ENCODE measurements around the gene GBX2. TPM values are rescaled to one million over a fixed set of nuclear protein-coding genes. Genes with fewer than 3 reads are reported as not detected.

GBX2 gene
- total RNA-seq, 4 donors from 2014 or later: not detected

DNA sequence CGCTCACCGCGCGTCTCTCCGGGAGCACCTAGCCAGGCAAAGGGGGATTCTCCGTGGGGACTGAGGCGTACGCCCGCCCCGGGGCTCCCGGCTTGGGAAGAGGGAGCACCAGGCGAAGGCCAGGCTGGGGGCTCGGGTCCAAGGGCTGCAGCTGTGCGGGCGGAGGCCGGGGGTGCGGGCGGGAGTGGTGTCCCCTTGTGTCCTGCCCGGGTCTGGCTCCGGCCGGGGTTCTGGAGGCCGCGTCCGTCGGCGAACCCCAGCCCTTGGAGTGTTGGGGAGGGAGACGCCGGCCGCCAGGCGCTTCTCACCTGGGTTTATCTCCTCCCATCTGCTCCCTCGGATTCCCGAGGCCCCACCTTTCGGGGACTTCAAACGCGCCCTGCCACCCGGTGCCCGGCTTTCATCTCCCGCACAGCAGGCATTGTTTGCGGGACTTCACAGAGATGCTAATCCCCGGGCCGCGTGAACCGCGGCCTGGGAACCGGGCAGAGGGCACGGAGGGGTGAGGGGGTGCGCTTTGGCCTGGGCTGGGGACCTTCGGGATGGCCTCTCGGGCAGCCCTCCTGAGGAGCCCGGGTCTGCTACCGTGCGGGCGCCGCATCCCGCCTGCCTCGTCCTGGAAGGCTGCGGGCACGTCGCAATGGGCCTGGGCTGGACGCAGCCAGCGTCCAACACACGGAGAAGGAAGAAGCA, 5.0 kb upstream of the GBX2 start:
- H3K27me3 ChIP-seq: peaks cover 100% of the 10 kb centered on the region
- WGBS, 2 donors (ENCODE audit: low coverage in 1 of 2): no CpG with 5 or more reads among the region's 62 CpGs
- no peaks in the 10 kb centered on the region for H3K9me3 ChIP-seq
- TF ChIP-seq EP300 (IDR thresholded peaks at IDR 0.05): no peak
- TF ChIP-seq POLR2A (IDR thresholded peaks at IDR 0.05): no peak
- no peak for TF ChIP-seq POLR2AphosphoS5 (IDR thresholded peaks at IDR 0.05)
- no peak for TF ChIP-seq CTCF (IDR thresholded peaks at IDR 0.05)
- no peak overlapping the region for H3K27ac ChIP-seq
- H3K4me3 ChIP-seq: no peak overlapping the region
- no peak for ATAC-seq
- H3K4me1 ChIP-seq: peaks cover 0 to 48% (median 20%) of the 10 kb centered on the region in 3 donors
- H3K36me3 ChIP-seq: no peaks in the 10 kb centered on the region

- H3K4me1 ChIP-seq: peaks cover 0 to 48% (median 23%) of the 10 kb centered on the region in 3 donors
- 12 to 22% methylated on average over 4 to 5 of the region's 46 CpGs for WGBS, 2 donors (ENCODE audit: low coverage in 1 of 2)
- no peaks in the 10 kb centered on the region for H3K36me3 ChIP-seq
- ATAC-seq: no peak
- H3K4me3 ChIP-seq: no peak overlapping the region
- no peak overlapping the region for H3K27ac ChIP-seq
- no peaks in the 10 kb centered on the region for H3K9me3 ChIP-seq
- peaks cover 100% of the 10 kb centered on the region for H3K27me3 ChIP-seq
- TF ChIP-seq EP300 (IDR thresholded peaks at IDR 0.05) (no peak), CTCF (IDR thresholded peaks at IDR 0.05) (no peak), POLR2AphosphoS5 (IDR thresholded peaks at IDR 0.05) (no peak), POLR2A (IDR thresholded peaks at IDR 0.05) (no peak)
Measured at GRCh38 chr2:236172255-236173035, 4.3 kb upstream of the GBX2 start.

DNA sequence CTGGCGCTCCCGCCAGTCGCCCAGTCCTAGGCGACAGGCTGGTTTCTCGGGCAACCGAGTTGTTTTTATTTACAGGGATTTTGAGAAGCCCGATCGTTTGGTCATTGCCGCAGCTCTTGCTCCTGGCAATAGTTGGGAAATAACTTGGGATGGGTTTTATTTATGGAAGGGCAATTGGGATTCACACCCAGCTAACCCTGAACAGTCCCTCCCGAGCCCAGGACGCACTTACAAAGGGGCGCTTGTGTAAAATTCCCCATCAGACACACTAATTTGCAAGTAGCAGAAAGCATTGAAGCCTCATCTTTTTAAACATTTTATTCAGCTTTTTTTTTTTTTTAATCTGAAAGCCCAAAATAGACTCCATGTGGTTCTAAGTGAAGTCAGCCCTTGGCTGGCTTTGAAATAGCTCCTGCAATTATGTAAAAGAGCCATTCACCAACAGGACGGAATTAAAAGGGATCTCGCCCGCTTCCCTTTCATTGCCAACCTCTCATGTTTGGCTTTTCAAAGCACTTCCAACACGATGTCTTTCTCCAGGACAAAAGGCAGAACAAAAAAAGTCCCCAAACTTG, 3.6 kb upstream of the GBX2 start:
- 14 to 16% methylated on average over 3 to 8 of the region's 16 CpGs for WGBS, 2 donors (ENCODE audit: low coverage in 1 of 2)
- Histone ChIP-seq H3K4me3 (no peak overlapping the region), H3K4me1 (peaks cover 0 to 54% (median 30%) of the 10 kb centered on the region in 3 donors)

DNA sequence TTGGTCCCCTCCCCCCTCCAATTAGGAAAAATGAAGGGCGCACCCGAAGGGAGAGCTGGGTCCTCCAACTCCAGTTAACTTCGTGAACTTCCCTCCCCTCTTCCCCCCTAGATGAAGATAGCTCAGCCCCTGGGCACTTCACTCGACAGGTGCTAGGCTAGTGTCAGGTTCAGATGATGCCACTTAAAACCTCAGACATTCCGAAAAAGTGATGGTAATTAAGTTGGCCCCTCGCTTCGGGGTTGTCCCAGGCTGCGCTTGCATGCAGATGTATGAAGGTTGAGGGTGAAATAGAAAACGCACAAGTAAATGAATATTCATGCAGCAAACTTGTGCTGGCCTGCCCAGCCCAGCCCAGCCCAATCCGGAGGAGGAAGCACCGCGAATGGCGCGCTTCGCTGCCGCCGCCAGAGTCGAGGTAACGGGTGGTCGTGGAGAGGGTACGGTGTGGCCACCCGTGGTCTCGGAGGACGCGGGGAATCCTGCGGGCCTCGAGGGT, 3.0 kb upstream of the GBX2 start:
- Histone ChIP-seq H3K27ac (no peak overlapping the region), H3K4me3 (no peak overlapping the region), H3K36me3 (no peaks in the 10 kb centered on the region), H3K9me3 (no peaks in the 10 kb centered on the region), H3K4me1 (peaks cover 0 to 59% (median 35%) of the 10 kb centered on the region in 3 donors), H3K27me3 (peaks cover 100% of the 10 kb centered on the region)
- WGBS, 2 donors (ENCODE audit: low coverage in 1 of 2): 0 to 10% methylated on average over 3 to 7 of the region's 27 CpGs
- no peak for ATAC-seq
- TF ChIP-seq POLR2AphosphoS5 (IDR thresholded peaks at IDR 0.05) (no peak), EP300 (IDR thresholded peaks at IDR 0.05) (no peak), CTCF (IDR thresholded peaks at IDR 0.05) (no peak), POLR2A (IDR thresholded peaks at IDR 0.05) (no peak)

More for the DNA sequence above, 3.6 kb upstream of the GBX2 start:
- Histone ChIP-seq H3K27me3 (peaks cover 100% of the 10 kb centered on the region), H3K27ac (no peak overlapping the region), H3K9me3 (no peaks in the 10 kb centered on the region), H3K36me3 (no peaks in the 10 kb centered on the region)
- TF ChIP-seq CTCF (IDR thresholded peaks at IDR 0.05) (no peak), EP300 (IDR thresholded peaks at IDR 0.05) (no peak), POLR2A (IDR thresholded peaks at IDR 0.05) (no peak), POLR2AphosphoS5 (IDR thresholded peaks at IDR 0.05) (no peak)
- ATAC-seq: no peak

Data from gastroesophageal sphincter (tissue), 4 donors.